ENCODE measurements around the gene NOXO1. TPM values are rescaled to one million over a fixed set of nuclear protein-coding genes. Genes with fewer than 3 reads are reported as not detected.
A peak's percentile ranks its signal among the peaks of the same experiment; 100 is the strongest.

The NOXO1 gene, protein sequence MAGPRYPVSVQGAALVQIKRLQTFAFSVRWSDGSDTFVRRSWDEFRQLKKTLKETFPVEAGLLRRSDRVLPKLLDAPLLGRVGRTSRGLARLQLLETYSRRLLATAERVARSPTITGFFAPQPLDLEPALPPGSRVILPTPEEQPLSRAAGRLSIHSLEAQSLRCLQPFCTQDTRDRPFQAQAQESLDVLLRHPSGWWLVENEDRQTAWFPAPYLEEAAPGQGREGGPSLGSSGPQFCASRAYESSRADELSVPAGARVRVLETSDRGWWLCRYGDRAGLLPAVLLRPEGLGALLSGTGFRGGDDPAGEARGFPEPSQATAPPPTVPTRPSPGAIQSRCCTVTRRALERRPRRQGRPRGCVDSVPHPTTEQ
- total RNA-seq (under 1 TPM in 5 of 6 donors, not detected in 1; 0.35 to 0.69 (median 0.52) TPM), polyA plus RNA-seq (1 to 10 TPM in 1 of 2 donors, under 1 TPM in 1; 0.70 to 1.6 TPM)

DNA sequence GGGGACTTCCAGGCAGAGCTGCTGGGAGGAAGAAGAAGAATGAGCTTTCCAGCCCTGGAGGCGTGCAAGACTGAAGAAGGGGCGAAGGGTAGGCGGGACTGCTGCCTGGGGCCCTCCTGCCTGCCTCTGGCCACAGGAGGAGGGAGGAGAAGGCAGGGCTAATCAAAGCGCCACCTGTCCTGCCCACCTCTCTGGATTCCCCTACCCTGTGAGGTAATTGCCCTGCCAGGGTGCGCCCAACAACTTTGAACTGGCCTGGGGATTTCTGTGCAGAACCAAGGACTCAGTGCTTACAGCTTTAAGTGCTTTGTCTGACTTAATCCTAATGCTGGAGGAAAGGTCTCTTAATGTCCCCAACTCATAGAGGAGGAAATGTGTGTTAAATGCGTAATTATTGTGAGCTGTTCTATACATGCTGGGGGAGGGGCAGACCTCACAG, at the start of gene NOXO1:
NOXO1 (minus strand) TSS at position 72 of the 439 bp plus-strand sequence. CDS start 290 bp downstream, outside the sequence.
- H3K9me3 ChIP-seq = no peaks in the 10 kb centered on the region
- H3K36me3 ChIP-seq = peaks cover 0 to 15% (median 4%) of the 10 kb centered on the region in 3 donors
- intact Hi-C loops (cut with DNase I) = no loop called here
- DNase-seq = no peak
- no peak for ATAC-seq
- WGBS, 2 donors = 72 to 75% methylated on average over 6 of the region's 6 CpGs
- peak within 1 kb of the TSS in 3 of 4 donors; percentile 8 to 32 (median 25) for H3K27ac ChIP-seq
- no peaks in the 10 kb centered on the region for H3K27me3 ChIP-seq
- TF ChIP-seq, protein P1, sequence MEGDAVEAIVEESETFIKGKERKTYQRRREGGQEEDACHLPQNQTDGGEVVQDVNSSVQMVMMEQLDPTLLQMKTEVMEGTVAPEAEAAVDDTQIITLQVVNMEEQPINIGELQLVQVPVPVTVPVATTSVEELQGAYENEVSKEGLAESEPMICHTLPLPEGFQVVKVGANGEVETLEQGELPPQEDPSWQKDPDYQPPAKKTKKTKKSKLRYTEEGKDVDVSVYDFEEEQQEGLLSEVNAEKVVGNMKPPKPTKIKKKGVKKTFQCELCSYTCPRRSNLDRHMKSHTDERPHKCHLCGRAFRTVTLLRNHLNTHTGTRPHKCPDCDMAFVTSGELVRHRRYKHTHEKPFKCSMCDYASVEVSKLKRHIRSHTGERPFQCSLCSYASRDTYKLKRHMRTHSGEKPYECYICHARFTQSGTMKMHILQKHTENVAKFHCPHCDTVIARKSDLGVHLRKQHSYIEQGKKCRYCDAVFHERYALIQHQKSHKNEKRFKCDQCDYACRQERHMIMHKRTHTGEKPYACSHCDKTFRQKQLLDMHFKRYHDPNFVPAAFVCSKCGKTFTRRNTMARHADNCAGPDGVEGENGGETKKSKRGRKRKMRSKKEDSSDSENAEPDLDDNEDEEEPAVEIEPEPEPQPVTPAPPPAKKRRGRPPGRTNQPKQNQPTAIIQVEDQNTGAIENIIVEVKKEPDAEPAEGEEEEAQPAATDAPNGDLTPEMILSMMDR (IDR thresholded peaks at IDR 0.05) = no peak
- no peak for FAIRE-seq
- peaks cover 0 to 17% (median 12%) of the 10 kb centered on the region in 3 donors for H3K4me1 ChIP-seq
- H3K4me3 ChIP-seq = peak within 1 kb of the TSS in 1 of 4 donors; percentile 41

DNA sequence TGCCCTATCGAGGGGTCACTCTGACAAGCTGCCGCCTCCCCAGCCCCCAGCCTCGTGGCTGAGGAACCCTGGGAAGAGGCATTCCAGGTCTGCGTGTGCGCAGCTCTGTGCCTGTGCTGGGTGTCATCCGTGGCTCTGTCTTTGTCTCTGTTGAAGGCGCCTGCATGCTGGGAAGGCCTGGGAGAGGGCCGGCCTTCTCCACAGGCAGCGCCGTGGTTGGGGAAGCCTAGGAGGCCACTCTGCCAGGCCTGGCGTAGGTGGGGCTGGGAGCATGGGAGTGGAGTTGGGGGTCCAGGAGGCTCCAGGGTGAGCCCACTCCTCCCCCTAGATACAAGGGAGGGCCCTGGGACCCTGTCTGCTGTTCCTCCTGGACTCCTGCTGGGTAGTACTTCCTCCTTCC, 48.8 kb upstream of the NOXO1 start:
- no peak for ATAC-seq

DNA sequence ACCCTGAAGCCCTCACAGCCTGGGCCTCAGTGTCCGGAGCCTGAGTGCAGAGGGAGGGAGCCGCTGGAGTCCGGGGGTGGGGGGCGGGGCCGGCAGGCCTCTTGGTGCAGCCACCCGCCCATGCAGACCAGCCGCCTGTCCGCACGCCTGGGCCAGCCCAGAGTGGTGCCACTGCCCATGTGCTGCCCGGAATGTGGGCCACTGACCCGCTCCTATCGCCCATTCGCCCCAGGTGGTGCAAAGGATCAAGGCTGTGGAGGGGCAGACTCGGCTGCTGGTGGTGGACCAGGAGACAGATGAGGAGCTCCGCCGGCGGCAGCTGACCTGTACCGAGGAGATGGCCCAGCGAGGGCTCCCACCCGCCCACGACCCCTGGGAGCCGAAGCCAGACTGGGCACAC, 48.1 kb upstream of the NOXO1 start:
- H3K27ac ChIP-seq = no peak overlapping the region
- no peaks in the 10 kb centered on the region for H3K9me3 ChIP-seq
- DNase-seq = peak in 2 of 6 donors; percentile 39 to 73
- H3K36me3 ChIP-seq = no peaks in the 10 kb centered on the region
- H3K4me1 ChIP-seq = no peaks in the 10 kb centered on the region
- no peak for ATAC-seq
- FAIRE-seq = no peak
- TF ChIP-seq, protein P1 (IDR thresholded peaks at IDR 0.05) = no peak
- WGBS, 2 donors = 88 to 94% methylated on average over 21 to 22 of the region's 22 CpGs
- no peaks in the 10 kb centered on the region for H3K27me3 ChIP-seq
- intact Hi-C loops (cut with DNase I) = loop anchor here in 1 of 3 donors (5.0 kb wide), 1 partner anchor 113 kb away; no protein-coding TSS in a partner anchor
- H3K4me3 ChIP-seq = no peak overlapping the region

More for the DNA sequence above, 48.8 kb upstream of the NOXO1 start:
- no peaks in the 10 kb centered on the region for H3K9me3 ChIP-seq
- peak in 1 of 6 donors; percentile 26 for DNase-seq
- no peak overlapping the region for H3K4me3 ChIP-seq
- no peaks in the 10 kb centered on the region for H3K36me3 ChIP-seq
- WGBS, 2 donors = 87 to 93% methylated on average over 11 of the region's 11 CpGs
- FAIRE-seq = no peak
- intact Hi-C loops (cut with DNase I) = no loop called here
- no peaks in the 10 kb centered on the region for H3K4me1 ChIP-seq
- TF ChIP-seq, protein P1 (IDR thresholded peaks at IDR 0.05) = no peak
- no peak overlapping the region for H3K27ac ChIP-seq
- no peaks in the 10 kb centered on the region for H3K27me3 ChIP-seq

DNA sequence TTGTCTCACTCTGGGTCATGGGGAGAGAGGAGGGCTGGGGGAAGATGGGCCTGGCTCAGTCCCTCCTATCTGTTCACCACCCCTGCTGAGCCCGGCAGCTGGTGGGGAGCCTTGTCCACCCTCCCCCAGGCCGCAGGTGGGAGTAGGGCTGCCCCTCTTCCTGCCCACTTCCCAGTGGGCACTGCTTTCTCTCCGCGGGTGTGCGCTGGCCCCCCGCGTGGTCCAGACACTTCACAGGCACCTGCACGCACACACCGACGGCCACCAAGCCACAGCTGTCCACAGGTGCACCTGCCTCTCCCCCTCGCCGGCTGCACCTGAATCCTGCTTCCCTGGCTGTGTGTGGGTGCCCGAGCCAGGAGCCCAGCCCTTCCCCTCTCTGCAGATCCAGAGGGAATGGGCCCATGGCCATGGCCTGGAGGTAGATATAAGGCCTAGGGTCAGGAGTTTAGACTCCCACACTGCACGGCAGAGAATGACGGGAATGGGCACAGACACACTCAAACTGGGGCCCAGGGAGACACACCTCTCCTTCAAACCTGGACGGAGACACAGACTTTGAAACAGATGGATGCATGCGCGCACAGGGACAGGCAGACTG, 47.5 kb upstream of the NOXO1 start:
- Histone ChIP-seq H3K36me3 (no peaks in the 10 kb centered on the region), H3K27ac (no peak overlapping the region), H3K27me3 (no peaks in the 10 kb centered on the region), H3K9me3 (no peaks in the 10 kb centered on the region), H3K4me1 (no peaks in the 10 kb centered on the region), H3K4me3 (no peak overlapping the region)
- intact Hi-C loops (cut with DNase I) = loop anchor here in 1 of 3 donors (5.0 kb wide), 1 partner anchor 114 kb away; no protein-coding TSS in a partner anchor
- ATAC-seq = no peak
- TF ChIP-seq, protein P1 (IDR thresholded peaks at IDR 0.05) = no peak
- WGBS, 2 donors = 82 to 85% methylated on average over 18 of the region's 18 CpGs
- DNase-seq = peak in 1 of 6 donors; percentile 20
- FAIRE-seq = no peak

Data from pancreas (tissue), 10 donors.